Bronchial epithelial cell (primary cell): Measurements from ENCODE around the gene NDST4. TPM values are rescaled to one million over a fixed set of nuclear protein-coding genes. Genes with fewer than 3 reads are reported as not detected.

Experiments used
- DNase-seq: peaks from one replicate; pipeline ENCODE4 v3.0.0-alpha.2; 2010; ENCODE audit warnings: low read depth
- FAIRE-seq: peaks from 2 replicates; lab custom pipeline; 2011; peaks lifted over from hg19 to GRCh38; lab: Jason Lieb, UNC
- H3K27me3 ChIP-seq: 2 replicates; pipeline ENCODE4 v1.5.1; 2011; ENCODE audit warnings: low read length; ENCODE audit not compliant: control insufficient read depth, insufficient read depth
- H3K36me3 ChIP-seq: 2 replicates; pipeline ENCODE4 v1.5.1; 2011; ENCODE audit warnings: low read length; ENCODE audit not compliant: control insufficient read depth, insufficient read depth
- H3K4me3 ChIP-seq: 2 replicates; pipeline ENCODE4 v1.5.1; 2011; ENCODE audit warnings: mild to moderate bottlenecking, low read depth, low read length, control low read depth
- total RNA-seq: library from RNA; depleted of rRNA; stranded (reverse); fragments of >200 nt; gene quantifications from 2 replicates; pipeline ENCODE4 v1.2.1, GENCODE V29; 2014
- TF ChIP-seq, protein P1 (sequence below): IDR thresholded peaks from 2 replicates; pipeline ENCODE4 v1.5.1; 2011; ENCODE audit warnings: mild to moderate bottlenecking, moderate library complexity, low read length, control low read depth, inconsistent platforms; ENCODE audit not compliant: insufficient read depth, severe bottlenecking

NDST4 gene
- total RNA-seq, 1 donor from 2014 or later: not detected

DNA sequence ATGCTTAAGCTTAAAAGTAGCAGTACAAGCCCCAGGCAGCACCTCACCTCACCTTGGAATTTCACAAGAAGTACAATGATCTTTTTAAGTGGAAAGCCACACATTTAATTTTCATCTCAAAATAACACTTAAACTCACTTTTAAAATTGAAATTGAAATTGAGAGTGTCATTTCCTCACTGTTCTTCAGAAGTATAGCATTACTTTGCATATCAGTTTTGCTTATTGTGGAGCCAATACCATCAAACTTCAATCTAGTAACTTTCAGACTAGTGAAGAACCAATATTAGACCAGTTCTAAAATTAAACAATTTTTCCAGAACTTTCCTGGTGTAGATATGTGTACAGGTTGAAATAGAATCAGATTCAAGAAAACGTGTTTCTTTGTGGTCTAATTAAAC lies 242.4 kb downstream of the NDST4 start:
- H3K4me3 ChIP-seq: no peak overlapping the region
- TF ChIP-seq, protein P1, sequence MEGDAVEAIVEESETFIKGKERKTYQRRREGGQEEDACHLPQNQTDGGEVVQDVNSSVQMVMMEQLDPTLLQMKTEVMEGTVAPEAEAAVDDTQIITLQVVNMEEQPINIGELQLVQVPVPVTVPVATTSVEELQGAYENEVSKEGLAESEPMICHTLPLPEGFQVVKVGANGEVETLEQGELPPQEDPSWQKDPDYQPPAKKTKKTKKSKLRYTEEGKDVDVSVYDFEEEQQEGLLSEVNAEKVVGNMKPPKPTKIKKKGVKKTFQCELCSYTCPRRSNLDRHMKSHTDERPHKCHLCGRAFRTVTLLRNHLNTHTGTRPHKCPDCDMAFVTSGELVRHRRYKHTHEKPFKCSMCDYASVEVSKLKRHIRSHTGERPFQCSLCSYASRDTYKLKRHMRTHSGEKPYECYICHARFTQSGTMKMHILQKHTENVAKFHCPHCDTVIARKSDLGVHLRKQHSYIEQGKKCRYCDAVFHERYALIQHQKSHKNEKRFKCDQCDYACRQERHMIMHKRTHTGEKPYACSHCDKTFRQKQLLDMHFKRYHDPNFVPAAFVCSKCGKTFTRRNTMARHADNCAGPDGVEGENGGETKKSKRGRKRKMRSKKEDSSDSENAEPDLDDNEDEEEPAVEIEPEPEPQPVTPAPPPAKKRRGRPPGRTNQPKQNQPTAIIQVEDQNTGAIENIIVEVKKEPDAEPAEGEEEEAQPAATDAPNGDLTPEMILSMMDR: no peak
- DNase-seq: no peak
- FAIRE-seq: no peak
- no peaks in the 10 kb centered on the region for H3K36me3 ChIP-seq
- no peaks in the 10 kb centered on the region for H3K27me3 ChIP-seq

DNA sequence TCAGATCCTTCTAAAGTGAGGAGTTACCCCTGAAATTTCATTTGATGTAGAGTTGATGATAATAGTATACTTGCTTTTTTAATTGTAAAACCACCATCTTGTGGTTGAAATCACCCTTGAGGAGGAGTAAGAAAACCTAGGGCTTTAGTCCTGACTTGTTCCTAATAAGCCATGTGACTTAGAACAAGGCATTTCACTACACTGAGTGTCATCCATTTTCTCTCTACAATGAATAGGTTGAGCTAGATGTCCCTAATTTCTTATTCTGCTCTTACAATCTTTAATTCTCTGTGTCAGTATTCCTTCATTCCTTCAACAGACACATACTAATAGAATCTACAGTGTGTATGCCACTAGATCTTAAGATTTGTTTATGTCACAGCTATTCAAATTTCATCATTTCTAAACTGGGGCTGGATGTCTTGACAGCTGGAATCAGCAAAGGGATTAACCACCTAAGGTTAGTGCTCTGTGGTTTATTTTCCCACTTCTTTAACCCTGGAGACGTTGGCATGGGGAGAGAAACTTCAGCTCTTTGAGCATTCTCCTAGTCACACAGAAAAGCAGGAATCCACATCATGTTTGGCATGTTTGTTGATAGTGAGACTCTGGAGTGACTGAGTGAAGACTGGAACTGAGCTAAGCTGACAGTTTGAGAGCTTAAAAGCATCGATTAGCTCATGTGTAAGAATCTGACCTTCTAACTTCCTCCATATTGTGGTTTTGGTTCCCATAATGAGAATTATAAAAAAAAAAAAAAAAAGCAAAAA lies 246.3 kb downstream of the NDST4 start:
- Histone ChIP-seq H3K4me3 (no peak overlapping the region), H3K36me3 (no peaks in the 10 kb centered on the region), H3K27me3 (no peaks in the 10 kb centered on the region)
- no peak for DNase-seq
- no peak for FAIRE-seq
- TF ChIP-seq, protein P1: no peak

DNA sequence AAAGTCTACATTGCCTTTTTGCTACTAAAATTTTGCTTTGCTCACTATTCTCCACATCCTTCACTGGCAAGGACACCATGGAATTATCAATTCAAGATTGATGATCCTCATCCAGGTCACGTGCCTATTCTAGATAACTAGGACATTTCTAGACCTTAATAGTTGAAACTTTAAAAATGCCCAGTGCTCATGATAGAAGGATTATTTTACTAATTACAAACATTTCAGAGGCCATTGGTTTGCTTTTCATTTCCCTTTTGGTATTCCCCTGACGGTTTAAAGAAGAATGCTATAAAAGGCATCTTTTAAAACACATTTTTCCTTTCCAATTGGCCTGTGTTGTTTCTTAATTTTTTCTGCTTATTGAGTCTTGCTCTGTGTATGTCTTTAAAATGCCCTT lies 249.4 kb downstream of the NDST4 start:
- DNase-seq (no peak), FAIRE-seq (no peak)
- Histone ChIP-seq H3K4me3 (no peak overlapping the region), H3K36me3 (no peaks in the 10 kb centered on the region), H3K27me3 (no peaks in the 10 kb centered on the region)
- TF ChIP-seq, protein P1: no peak

DNA sequence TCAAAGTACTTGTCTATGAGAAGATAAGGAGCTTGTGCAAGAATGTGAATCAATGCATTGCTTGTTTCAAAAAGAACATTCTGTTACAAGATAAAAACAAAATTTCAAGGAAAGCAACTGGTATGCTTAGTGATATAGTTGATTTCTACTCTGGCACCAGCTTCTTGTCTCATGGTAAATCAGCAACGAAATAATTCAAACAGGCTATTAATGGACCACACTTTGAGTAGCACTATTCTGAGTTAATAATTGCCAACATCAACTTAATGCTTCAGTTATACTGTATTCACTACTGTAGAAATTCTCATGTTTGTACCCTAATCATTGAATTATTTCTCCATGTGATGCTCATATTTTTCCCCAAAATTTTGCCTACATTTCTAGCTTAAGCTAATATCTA lies 252.6 kb downstream of the NDST4 start:
- DNase-seq (no peak), FAIRE-seq (no peak)
- Histone ChIP-seq H3K27me3 (no peaks in the 10 kb centered on the region), H3K36me3 (no peaks in the 10 kb centered on the region), H3K4me3 (no peak overlapping the region)
- TF ChIP-seq, protein P1: no peak

DNA sequence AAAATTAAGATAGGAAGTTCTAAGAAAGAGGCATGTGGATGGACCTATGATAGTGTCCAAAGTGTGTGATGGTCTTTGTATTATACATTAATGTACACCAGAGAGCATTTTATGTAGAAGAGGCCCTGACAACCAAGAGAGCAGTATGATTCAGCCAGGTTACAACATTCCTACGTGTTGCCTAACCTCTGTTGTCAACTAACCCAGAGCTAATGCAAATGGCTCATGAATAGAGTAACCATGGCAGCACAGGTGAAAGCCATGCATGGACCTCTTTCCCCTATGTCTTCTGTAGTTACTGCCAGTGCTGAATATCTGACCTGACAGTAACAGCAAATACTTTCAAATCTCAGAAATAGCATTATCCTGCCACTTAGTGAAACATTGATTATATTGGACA lies 255.6 kb downstream of the NDST4 start:
- DNase-seq (peak; percentile 67), FAIRE-seq (no peak)
- Histone ChIP-seq H3K36me3 (no peaks in the 10 kb centered on the region), H3K27me3 (no peaks in the 10 kb centered on the region), H3K4me3 (no peak overlapping the region)
- TF ChIP-seq, protein P1: no peak

DNA sequence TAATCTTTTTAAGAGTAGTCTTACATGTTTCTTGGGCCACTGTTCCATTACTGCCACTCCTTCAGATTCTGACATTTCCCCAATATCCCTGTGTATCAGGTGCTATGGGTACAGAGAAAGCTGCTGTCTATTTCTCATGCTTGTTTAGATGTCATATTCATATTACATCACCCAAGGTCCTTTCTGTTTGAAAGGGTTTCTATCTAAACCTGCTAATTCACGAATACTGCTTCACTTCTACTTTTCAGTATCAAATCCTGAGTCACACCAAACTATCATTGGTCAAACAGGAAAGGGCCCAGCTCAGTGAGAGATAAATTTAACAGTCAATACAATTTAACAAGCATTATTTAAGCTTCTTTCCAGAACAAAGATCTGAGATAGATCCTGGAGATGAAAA lies 273.4 kb downstream of the NDST4 start:
- Histone ChIP-seq H3K27me3 (no peaks in the 10 kb centered on the region), H3K36me3 (no peaks in the 10 kb centered on the region), H3K4me3 (no peak overlapping the region)
- no peak for DNase-seq
- TF ChIP-seq, protein P1: no peak
- no peak for FAIRE-seq
